GM18870 (cell line): ENCODE data around the gene MBOAT1.

ENCODE experiments used
- ATAC-seq: cut with Tn5 transposase; IDR thresholded peaks from one replicate; pipeline ENCODE4 v1.9.1; 2021; ENCODE audit warnings: moderate library complexity; ENCODE audit not compliant: unreplicated experiment

MBOAT1 gene

DNA sequence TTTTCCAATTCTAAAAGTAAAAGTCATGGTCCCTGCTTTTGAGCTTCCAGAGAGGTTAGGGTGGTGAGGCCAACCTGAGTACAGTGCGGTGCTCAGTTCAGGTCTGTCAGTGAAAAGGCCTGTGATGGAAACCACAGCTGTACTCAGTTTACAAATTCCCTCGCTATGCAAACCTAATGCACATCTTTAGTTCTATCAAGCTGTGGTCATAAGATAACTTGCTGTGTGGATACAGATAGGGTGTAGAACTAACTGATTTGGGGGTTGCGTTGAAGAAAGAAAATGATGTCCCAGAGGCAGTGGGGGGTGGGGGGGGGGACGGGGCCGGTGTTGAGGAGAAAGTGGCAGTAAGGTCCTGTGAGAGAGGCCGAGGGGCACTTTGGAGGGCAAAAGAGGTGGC, 22.8 kb upstream of the MBOAT1 start:
- ATAC-seq: no peak

DNA sequence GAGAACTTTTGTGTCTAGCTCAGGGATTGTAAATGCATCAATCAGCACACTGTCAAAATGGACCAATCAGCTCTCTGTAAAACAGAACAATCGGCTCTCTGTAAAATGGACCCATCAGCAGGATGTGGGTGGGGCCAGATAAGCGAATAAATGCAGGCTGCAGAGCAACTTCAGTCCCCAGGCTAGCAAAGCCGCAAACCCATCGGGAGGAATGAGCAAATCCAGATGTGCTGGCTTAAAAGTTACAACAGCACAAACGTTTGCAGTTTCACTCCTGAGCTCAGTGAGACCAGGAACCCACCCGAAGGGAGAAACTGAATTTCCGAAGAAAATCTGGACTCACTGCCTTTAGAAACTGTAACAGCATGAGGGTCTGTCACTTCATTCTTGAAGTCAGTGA, 21.9 kb upstream of the MBOAT1 start:
- ATAC-seq: no peak

DNA sequence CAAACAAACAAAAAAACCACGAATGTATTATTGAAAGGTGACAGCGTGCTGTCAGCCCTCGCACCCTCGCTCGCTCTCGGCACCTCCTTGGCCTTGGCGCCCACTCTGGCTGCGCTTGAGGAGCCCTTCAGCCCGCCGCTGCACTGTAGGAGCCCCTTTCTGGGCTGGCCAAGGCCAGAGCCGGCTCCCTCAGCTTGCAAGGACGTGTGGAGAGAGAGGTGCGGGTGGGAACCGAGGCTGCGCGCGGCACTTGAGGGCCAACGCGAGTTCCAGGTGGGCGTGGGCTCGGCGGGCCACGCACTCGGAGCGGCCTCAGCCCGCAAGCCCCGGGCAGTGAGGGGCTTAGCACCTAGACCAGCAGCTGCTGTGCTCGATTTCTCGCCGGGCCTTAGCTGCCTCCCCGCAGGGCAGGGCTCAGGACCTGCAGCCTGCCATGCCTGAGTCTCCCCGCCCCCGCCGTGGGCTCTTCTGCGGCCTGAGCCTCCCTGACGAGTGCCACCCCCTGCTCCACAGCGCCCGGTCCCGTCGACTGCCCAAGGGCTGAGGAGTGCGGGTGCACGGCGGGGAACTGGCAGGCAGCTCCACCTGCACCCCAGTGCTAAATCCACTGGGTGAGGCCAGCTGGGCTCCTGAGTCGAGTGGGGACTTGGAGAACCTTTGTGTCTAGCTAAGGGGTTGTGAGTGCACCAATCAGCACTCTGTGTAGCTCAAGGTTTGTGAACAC, 20.9 kb upstream of the MBOAT1 start:
- ATAC-seq: no peak

DNA sequence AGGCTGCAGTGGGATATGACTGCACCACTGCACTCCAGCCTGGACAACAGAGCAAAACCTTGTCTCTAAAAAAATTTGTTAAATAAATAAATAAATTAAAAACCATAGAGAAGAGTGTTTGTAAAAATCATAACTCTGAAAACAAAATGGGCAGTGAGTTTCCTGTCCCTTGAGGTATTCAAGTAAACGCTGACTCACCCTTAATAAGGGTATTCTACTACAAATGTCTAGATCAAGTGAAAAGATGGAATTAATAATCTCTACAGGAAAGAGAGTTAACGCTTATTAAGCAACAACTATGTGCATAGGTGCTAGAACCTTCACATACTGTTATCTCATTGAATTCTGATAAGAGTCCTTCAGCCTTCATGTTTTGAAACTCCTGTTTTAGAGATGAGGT, 19.9 kb upstream of the MBOAT1 start:
- no peak for ATAC-seq

DNA sequence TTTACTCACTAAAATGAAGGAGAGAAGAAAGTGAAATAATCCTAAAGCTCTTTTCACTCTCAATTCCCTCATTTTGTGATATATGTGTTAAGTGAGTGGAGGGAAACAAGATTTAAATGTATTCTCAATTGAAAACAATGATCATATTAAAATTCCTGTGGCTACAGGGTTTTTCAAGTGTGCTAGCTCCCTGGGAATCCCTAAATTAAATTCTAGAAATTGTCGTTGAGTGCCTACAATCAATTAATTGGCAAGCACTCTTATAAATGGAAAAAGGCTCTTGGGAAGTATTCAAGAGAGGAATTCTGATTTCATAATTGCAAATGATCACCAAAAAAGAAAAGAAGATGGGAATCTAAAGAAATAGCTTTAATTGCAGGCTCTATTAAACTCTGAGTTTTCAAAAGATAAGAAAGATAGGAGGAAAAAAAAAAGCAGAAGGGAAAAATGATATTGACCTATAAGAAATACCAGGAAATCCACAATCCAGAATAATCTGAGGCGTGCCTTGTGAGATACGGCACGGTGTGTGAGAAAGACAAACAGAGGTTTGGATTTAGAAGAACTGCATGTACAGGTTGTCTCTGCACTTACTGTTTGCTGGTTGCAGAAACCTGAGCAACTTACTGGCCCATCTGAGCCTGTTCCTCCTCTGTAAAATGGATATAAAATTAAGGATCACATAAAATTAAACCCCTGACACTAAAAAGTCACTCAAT, 18.3 kb upstream of the MBOAT1 start:
- no peak for ATAC-seq

DNA sequence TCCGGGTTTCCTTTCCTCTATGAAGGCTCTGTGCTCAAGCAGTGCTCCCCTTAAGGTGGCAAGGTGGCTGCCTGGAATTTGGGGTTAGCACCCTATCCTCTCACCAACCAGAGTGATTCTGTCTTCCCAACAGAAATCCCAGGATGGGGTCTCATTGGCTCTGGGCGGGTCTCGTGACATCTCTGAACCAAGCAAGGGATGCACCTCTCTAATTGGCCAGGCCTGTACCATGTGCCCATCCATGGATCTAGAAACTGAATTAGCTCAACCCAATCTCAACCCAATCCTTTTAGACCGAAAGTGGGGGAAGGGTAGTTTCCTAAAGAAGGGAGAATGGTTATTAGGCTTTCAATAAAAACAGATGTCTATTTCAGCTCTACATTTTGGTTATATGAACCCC, 17.6 kb upstream of the MBOAT1 start:
- no peak for ATAC-seq

DNA sequence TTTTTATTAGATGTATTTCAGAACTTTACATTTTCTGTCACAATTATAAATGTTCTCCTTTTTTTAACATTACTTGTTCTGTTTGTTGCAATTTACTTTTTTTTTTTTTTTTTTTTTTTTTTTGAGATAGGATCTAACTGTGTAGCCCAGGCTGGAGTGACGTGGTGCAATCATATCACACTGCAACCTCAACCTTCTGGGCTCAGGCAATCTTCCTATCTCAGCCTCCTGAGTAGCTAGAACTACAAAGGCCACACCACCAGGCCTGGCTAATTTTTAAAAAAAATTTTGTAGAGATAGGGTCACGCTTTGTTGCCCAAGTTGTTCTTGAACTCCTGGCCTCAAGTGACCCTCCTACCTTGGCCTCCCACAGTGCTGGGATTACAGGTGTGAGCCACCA, 15.1 kb upstream of the MBOAT1 start:
- no peak for ATAC-seq

DNA sequence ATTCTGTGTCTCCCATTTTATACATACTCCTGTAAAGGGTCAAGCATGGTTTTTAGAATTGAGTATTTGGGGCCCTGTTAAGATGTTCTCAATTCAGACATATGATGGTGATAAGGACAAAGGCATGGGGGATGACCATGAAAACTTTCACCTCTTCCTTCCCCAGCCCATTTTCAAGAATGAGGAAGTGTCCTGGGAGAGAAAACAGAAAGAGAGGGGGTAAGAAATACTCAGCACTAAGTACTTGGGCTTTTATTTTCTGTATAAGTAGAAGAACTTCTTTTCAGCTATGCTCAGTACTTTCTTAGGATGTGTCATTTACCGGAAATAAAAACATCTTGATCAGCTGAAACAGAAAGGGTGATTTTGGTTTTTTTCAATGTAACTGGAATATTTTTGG, 10.9 kb upstream of the MBOAT1 start:
- no peak for ATAC-seq

DNA sequence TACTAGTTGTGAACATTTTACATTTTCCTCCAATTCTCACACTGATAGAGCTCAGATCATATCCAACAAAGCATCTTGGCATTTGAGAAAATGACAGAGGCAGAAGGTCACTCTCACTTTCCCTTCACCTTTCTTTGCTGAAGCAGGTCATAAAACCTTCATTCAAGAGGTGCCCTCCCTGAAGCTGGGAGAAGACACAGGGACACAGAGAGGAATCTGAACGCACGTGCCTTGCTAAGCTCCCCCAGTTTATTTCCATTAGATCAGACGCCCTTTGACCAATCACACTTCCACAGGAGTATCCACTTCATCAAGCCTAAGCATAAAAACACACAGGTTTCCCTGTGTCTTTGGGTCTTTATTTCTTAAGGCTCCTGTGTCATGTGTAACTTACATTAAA, 9.2 kb upstream of the MBOAT1 start:
- ATAC-seq: no peak

DNA sequence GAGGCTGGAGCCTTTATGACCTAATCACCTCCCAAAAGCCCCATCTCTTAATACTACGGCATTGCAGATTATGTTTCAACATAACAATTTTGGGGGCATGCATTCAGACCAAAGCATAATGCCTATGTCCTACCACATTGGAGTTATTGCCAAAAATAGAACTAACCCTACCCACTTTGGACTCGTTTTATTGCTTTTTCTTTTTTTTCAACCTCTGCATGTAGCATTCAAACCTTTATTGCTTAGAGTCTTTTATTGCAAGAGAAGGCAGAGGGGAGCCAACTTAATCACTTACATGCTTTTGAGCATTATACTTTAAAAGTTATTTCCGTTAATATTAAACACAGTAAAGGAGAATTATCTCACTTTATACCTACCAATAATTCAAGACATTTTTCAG, 8.1 kb upstream of the MBOAT1 start:
- ATAC-seq: no peak

DNA sequence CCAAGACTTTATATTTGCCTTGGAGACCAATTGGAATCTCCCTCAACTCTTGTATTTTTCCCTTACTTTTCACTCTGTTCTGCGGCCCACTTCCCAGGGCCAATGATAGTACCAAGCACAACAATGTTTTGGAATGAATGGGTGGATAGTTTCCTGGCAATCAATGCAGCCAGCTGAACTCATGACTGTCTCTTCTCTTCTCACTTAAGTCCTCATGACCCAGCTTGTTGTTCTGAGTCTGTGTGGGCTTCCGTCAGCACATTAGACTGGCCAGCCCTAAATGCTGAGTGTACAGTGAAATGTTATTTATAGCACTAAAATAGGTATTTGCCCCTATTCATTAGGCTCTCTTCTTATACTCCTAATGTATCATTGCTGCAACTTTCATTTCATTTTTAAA, 5.6 kb upstream of the MBOAT1 start:
- no peak for ATAC-seq

DNA sequence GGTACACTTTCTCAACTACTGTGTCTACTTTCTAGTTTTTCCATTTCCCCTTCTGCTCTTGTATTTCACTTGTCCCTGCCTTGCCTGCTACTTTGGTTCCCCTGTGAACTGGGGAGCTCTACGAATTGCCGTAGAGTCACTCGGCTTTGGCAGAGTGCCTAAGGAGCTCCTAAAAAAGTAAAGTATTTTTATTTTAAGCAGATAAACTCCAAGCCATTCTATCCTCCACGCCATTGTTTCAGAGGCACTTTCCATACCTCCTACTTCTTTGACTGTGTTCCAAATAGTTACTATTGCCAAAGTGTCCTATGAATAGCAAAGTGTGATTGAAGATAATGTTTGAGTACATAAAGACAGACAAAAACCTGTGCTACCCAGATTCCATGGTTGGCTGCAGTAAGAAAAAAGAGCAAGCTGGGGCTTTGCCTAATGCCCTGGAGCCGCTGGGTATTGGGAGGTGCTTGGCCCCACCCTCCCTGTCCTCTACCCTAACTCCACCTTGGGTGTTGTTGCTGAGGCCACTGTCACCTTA, 5.1 kb upstream of the MBOAT1 start:
- no peak for ATAC-seq

DNA sequence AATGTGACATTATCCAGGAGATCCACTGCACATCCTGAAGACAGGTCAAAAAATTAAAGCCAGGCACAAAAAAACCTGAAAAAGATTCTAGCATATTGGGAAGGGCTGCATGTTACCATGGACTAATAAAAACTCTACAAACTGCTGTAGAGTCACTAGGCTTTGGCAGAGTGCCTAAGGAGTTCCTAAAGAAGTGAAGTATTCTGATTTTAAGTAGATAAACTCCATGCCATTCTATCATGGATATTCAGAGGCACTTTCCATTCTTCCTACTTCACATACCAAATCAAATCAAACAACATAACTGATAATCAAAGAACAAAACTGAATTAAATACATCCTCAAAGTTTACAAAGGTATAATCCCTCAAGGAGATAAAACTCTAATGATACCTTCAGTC, 3.0 kb upstream of the MBOAT1 start:
- no peak for ATAC-seq

DNA sequence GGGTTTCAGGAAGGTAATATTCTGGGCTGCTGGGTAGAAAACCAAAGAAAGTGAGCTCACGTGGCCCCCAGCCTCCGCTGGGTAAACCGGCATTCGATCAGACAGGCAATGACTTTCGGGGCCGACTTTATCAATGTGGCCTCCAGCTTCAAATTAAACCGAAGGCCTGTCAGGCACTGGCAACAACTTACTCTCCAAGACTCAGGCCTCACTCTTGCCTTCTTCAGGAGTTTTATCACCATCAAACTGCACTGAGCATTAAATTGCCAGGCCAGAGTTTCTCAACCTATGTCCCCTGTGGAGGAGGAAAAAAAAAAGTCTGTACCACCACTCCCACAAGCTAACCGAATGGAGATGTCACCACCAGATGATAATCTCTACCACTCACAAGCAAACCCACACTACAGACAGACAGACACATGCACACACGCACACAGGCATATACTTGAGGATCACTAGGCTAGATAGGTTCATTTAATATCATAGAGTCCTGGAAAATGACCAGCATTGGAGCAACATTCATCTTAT, 1.1 kb upstream of the MBOAT1 start:
- no peak for ATAC-seq

DNA sequence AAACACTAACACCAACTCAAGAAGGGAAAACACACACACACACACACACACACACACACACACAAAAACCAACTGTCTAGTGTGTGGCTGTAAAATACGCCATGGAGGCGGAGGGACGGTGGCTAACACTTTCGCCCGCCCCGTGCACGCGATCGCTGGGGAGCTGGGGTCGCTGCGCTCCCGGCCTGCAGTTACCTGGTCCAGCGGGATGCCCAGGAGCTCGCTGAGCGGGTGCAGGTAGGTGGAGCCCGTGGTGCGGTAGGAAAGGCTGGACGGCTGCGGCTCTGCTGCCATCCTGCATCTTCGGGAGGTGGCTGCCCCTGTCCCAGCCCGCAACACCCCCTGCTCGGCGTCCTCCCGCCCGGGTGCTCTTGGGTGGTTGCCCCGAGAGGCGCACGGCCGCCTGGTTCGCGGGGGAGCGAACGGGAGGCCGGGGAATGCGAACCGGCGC, 303 bp downstream of the MBOAT1 start:
- no peak for ATAC-seq

DNA sequence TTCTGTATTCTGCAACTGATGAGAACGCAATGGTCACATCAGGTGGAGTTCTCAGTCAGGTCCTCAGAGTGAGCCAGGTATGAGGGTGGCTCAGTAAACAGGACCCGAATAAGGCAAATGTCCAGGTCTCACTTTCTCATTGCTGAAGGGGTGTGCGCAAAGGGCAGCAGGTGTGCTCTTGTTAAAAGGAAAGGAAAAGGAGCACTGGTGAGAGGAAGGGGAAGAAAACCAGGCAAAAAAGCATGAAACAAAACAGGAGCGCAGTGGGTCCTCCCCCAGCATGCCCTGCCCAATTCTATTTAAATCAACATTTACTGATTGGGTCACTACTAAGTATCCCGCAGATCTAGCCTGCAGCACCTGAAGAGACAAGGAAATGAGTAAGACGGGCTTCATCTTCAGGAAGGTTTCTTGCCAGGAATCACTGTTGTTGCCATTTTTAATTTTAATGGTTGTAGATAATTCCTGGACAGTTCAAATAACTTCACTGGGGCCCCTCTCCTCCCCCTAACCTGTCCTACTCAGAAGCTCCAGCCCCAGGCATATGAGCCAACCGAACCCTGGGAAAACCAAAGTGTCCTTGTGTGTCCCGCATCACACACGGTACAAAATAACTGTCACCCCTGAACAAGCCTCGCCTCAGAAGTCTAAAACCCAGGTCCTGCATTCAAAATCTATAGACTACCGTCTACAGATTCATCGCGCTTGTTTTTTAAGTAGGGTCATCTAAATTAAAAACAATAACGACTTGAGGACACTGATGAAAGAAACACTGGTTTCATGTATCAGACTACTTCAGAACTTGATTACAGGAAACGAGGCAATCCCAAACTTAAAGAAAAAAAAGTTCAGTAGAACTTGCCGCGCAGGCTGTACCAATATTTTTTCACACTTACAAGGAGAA, 980 bp downstream of the MBOAT1 start:
- peak; percentile 29 for ATAC-seq

DNA sequence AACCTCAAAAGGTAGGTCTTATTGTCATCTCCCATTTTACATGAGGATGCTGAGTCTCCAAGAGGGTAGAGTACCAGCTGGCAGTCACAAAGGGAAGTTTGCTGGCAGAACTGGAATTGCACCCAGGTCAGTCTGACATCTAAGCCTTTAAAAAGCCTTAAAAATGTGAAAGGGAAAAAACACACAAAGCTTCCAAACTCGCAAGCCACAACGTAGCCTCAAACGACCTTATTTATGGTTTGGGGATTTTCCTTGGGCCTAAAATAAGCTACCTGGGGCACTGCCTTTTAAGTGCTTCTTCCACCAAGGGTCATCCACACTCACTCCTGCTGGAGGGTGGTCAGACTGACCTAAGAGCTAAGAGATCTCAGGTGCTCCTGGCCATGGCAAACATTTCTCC, 2.1 kb downstream of the MBOAT1 start:
- ATAC-seq: no peak

DNA sequence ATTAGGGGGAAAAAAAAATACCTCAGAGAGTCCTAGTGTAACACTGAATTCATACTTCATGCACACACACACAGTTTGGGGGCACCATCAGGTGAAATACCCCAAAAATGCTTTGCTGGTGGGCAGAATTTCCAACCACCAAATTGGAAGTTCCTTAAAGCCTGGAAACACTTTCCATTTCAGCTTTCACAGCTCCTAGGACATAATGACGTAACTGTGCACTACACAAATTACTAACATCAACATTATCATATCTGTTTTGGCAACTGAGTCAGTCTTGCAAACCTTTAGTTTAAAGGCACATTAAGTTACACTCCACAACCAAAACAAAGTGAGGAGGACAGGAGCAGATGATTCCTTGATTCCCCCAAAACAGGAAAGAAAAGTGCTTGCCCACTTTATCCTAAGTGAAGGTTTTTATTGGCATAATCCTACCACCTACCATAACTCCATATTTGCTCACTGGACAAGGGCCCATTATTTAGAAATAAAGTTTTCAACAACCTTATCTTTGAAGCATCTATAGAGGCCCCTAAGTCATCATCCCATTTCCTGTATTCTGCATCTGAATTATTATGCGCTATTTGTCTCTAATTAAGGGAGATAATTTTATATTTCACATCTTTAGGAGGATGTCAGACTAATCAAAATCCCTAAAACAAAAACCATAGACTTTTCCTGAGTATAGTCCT, 3.4 kb downstream of the MBOAT1 start:
- no peak for ATAC-seq

DNA sequence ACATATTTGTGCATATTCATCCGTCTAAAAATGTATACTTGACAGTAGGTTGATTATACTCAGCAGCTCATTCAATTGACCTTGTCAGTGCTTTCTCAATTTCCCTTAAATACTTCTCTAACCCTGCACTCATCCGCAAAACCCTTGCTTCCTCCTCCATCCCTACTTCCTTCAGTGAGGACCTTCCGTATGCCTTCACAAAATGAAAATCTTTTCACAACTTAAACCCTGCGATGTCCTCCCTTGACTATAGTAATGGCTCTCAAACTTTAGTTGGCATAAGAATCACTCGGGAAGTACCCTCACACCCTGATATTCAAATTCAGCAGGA, 5.2 kb downstream of the MBOAT1 start:
- no peak for ATAC-seq

DNA sequence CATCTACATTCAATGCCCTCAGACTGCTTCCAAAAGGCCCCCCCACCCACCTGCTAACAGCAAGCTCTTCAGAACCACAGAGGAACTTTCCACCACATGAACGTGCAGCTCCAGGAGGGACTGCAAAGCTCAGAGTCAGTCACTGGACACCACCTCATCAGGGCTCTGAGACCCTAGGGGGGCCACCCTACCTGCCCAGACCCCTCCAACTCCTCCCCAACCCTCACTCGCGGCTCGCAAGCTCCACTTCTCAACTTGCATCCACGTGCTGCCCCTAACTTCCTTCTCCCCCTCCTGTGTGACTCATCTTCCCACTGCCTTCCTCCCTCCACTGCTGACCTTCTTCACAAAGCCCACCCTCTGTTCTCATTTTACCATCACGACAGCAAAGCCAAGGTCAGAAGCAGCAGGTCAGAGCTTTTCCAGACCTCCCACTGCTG, 6.5 kb downstream of the MBOAT1 start:
- no peak for ATAC-seq

DNA sequence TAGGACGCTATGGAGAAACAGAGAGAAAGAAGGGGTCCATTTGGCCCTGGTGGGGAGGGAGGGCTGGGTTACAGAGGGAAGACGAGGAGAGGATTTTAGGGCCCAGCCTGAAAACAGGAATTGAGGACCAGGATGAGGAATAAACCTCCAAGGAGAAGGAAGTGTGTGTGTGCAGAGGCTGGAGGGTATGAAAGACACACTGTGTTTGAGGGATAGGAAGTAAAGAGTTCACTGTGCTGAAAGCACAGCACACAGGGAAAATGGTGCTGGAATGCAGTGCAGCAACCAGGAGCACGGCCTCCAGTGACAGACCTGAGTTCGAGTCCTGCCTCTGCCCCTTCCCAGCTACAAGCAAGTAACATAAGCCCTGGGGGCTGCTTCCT, 7.8 kb downstream of the MBOAT1 start:
- no peak for ATAC-seq
